Fibroblast of villous mesenchyme (primary cell): ENCODE data around the gene UBE4B. TPM values are rescaled to one million over a fixed set of nuclear protein-coding genes. Genes with fewer than 3 reads are reported as not detected.

ENCODE experiments used
- DNase-seq: peaks from one replicate; pipeline ENCODE4 v3.0.0-alpha.2; 2010; ENCODE audit warnings: low read depth
- H3K4me3 ChIP-seq: 2 replicates; pipeline ENCODE4 v1.5.1; 2011; ENCODE audit warnings: low read depth, mild to moderate bottlenecking, low read length
- CTCF ChIP-seq: IDR thresholded peaks from 2 replicates; pipeline ENCODE4 v1.5.1; 2012; ENCODE audit warnings: low read depth, mild to moderate bottlenecking, low read length; ENCODE audit not compliant: insufficient read depth
- total RNA-seq: library from RNA; depleted of rRNA; stranded (reverse); fragments of >200 nt; gene quantifications from 2 replicates; pipeline ENCODE4 v1.2.3, GENCODE V29; 2012

Gene UBE4B
- total RNA-seq, 1 donor = 47.9 TPM

- peak; percentile 54 for DNase-seq
- no peak overlapping the region for H3K4me3 ChIP-seq
- no peak for TF ChIP-seq CTCF
Measured at GRCh38 chr1:10171105-10171767, 138.5 kb downstream of the UBE4B start.

GRCh38 chr1:10171995-10172669 is 139.4 kb downstream of the UBE4B start:
- H3K4me3 ChIP-seq = no peak overlapping the region
- no peak for TF ChIP-seq CTCF
- DNase-seq = no peak

DNA sequence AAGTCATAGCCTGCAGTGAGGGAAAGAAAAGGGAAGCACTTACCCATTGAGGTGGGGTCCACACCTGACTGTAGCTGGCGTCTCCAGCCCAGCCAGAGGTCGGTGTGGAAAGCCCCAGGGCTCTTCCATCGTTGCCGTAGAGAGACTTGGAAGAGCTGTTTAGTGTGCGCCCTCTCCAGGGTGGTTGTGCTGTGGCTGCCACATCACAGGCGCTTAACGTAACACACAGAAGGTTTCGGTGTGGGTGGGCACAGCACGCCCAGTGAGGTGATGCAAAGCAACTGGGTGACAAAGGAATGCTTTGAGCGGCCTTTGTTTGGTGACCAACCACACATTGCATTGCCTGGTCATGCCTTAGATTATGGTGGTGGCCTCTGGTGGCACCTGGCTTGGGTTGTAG is 140.8 kb downstream of the UBE4B start:
- no peak for DNase-seq
- no peak for TF ChIP-seq CTCF
- H3K4me3 ChIP-seq = no peak overlapping the region

DNA sequence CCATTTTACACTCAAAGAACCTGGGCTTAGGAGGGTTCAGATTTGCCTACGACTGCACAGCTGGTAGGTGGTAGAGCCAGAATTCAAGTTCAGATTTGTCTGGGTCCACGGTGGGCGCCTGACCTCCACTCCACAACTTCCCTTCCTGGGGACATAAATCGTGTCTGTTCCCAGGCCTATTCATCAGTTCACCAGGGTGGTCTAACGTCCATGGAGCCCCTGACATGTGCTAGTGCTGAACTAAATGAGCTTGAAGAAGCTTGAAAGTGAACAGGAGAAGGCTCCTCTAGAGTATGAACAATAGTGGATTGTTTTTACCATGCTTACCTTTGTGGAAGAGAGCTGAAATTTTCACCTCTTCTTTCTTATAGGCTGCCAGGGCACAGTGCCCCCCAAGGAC is 145.1 kb downstream of the UBE4B start:
- DNase-seq = no peak
- H3K4me3 ChIP-seq = no peak overlapping the region
- no peak for TF ChIP-seq CTCF

GRCh38 chr1:10178597-10179405 is 146.0 kb downstream of the UBE4B start:
- no peak for TF ChIP-seq CTCF
- no peak overlapping the region for H3K4me3 ChIP-seq
- DNase-seq = no peak

DNA sequence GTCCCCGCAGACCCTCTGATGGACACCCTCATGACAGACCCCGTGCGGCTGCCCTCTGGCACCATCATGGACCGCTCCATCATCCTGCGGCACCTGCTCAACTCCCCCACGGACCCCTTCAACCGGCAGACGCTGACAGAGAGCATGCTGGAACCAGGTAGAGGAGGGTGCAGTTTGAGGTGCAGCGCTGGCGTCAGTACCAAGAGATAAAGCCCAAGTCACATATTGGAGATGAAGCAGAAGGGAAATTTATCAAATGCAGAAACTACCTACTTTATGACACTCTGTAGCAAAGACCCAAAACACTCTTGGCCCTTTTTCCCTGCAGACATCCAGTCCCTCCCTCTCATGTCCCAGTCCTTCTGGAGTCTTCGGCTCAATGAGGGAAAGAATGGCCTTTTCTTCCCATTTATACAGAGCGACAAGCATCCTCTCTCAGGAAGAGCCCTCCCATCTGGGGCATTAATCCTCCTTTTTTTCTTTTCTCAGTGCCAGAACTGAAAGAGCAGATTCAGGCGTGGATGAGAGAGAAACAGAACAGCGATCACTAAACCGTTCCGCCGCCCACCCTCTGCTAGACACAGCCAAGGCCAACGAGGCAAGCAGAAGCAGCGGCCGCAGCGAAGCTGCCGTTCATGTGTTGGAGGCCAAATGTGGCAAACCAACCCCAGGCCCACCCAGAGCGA is 146.8 kb downstream of the UBE4B start:
- H3K4me3 ChIP-seq = no peak overlapping the region
- TF ChIP-seq CTCF = no peak
- no peak for DNase-seq
